ENCODE measurements around the gene SOD2. TPM values are rescaled to one million over a fixed set of nuclear protein-coding genes. Genes with fewer than 3 reads are reported as not detected.

Gene SOD2
- total RNA-seq (2014; rRNA removed; shearing (Covaris generic)): 29.7 and 36.4 TPM in 2 replicates
- total RNA-seq (2022): 49.2 and 51.8 TPM in 2 replicates
- Bru-seq, nascent RNA: percentile 65 among the genes with signal in this experiment
- percentile 90 among the genes with signal in this experiment for BruChase-seq, experiment 1, labeled RNA remaining after a 6-hour chase
- percentile 93 among the genes with signal in this experiment for BruChase-seq, experiment 2, labeled RNA remaining after a 2-hour chase
- long read RNA-seq, full-length matches to known transcripts: 20 of 22 reads
- long read RNA-seq, partial matches to known transcripts: 2 of 22 reads
- long read RNA-seq, other reads (novel, unspliced or antisense): 0 of 22 reads

- H3K9me3 ChIP-seq (ENCODE audit: low read length): no peaks in the 10 kb centered on the region
These were observed at the start of gene SOD2 for GRCh38 chr6:159693128-159693893. TSS of gene SOD2 (minus strand) at chr6:159693241. CDS start at chr6:159693167, 74 bp downstream.

GRCh38 chr6:159742165-159742564, 49.1 kb upstream of the SOD2 start:
- Histone ChIP-seq H3K27ac (ENCODE audit: low read depth, low read length, poor library complexity, severe bottlenecking) (no peak overlapping the region), H3K9me2 (ENCODE audit: insufficient read depth, low read length) (no peaks in the 10 kb centered on the region), H3K36me3 (ENCODE audit: insufficient read depth, low read length) (peaks cover 99% of the 10 kb centered on the region), H2AFZ (ENCODE audit: low read length) (no peak overlapping the region), H3K4me2 (ENCODE audit: low read length) (no peak overlapping the region), H3K4me1 (ENCODE audit: insufficient read depth, low read length, poor library complexity, severe bottlenecking) (peaks cover 6% of the 10 kb centered on the region), H3K4me3 (ENCODE audit: low read depth, low read length, poor library complexity, severe bottlenecking) (no peak overlapping the region), H3K9me3 (ENCODE audit: low read length) (no peaks in the 10 kb centered on the region), H3K79me2 (ENCODE audit: insufficient read depth, low read depth, low read length) (peaks cover 86% of the 10 kb centered on the region), H4K20me1 (ENCODE audit: insufficient read depth, low read length) (peaks cover 17% of the 10 kb centered on the region; the same call in 1 of the 2 replicates)
- intact Hi-C loops (cut with micrococcal nuclease; ENCODE audit: unreplicated experiment): no loop called here
- ChIA-PET POLR2A (interaction anchor here (0.6 to 1.4 kb wide), 3 partner anchors 9 to 165 kb away, joined by 3 to 4 read pairs (median 3); partner anchors contain the start of gene WTAP), CTCF (ENCODE audit: unreplicated experiment) (no interaction called here)
- no peak for DNase-seq (ENCODE audit: low spot score)
- BruUV-seq (replicated peaks): no TSS peak
- TF ChIP-seq CTCF (conservative IDR thresholded peaks at IDR 0.05; ENCODE audit: low read length) (no peak), EZH2phosphoT487 (IDR thresholded peaks at IDR 0.05; ENCODE audit: borderline replicate concordance, low read depth, low read length) (no peak)

More at GRCh38 chr6:159693128-159693893, at the start of gene SOD2:
- Histone ChIP-seq H3K4me2 (ENCODE audit: low read length) (peak within 1 kb of the TSS; percentile 90), H3K4me1 (ENCODE audit: insufficient read depth, low read length, poor library complexity, severe bottlenecking) (peaks cover 21% of the 10 kb centered on the region), H3K79me2 (ENCODE audit: insufficient read depth, low read depth, low read length) (peaks cover 24% of the 10 kb centered on the region; the same call in 1 of the 2 replicates), H3K36me3 (ENCODE audit: insufficient read depth, low read length) (peaks cover 14% of the 10 kb centered on the region), H3K4me3 (ENCODE audit: low read depth, low read length, poor library complexity, severe bottlenecking) (peak within 1 kb of the TSS; percentile 78), H4K20me1 (ENCODE audit: insufficient read depth, low read length) (peaks cover 9% of the 10 kb centered on the region; the same call in 1 of the 2 replicates), H3K9me2 (ENCODE audit: insufficient read depth, low read length) (no peaks in the 10 kb centered on the region), H2AFZ (ENCODE audit: low read length) (peak within 1 kb of the TSS; percentile 86), H3K27ac (ENCODE audit: low read depth, low read length, poor library complexity, severe bottlenecking) (peak within 1 kb of the TSS; percentile 46)
- TF ChIP-seq CTCF (conservative IDR thresholded peaks at IDR 0.05; ENCODE audit: low read length) (no peak), EZH2phosphoT487 (IDR thresholded peaks at IDR 0.05; ENCODE audit: borderline replicate concordance, low read depth, low read length) (no peak)
- peak; percentile 92 for DNase-seq (ENCODE audit: low spot score)
- ChIA-PET POLR2A (interaction anchor here (0.7 to 1.5 kb wide), 3 partner anchors 25 to 264 kb away, joined by 4 to 5 read pairs (median 4); no protein-coding TSS in a partner anchor), CTCF (ENCODE audit: unreplicated experiment) (interaction anchor here (0.6 kb wide), 1 partner anchor 10 kb away, joined by 3 read pairs; no protein-coding TSS in a partner anchor)
- intact Hi-C loops (cut with micrococcal nuclease; ENCODE audit: unreplicated experiment): loop anchor here (1.0 to 10.0 kb wide), 6 partner anchors 34 to 761 kb away; partner anchors contain the start of genes IGF2R, TCP1 and WTAP
- no TSS peak for BruUV-seq (replicated peaks)

Measured in OCI-LY7 (cell line).